ENCODE measurements around the gene LRPAP1.
"Not testable (repeated sequence)": the region's sequence is repeated elsewhere in the genome, so short reads cannot be mapped to it uniquely, and the experiment has no call there.

LRPAP1 gene

GRCh38 chr4:3470244-3471097 is 61.8 kb downstream of the LRPAP1 start:
- DNase-seq = no peak

- no peak for DNase-seq
Measured at GRCh38 chr4:3469386-3470243, 62.6 kb downstream of the LRPAP1 start.

GRCh38 chr4:3468804-3469203 is 63.4 kb downstream of the LRPAP1 start:
- DNase-seq = no peak

DNA sequence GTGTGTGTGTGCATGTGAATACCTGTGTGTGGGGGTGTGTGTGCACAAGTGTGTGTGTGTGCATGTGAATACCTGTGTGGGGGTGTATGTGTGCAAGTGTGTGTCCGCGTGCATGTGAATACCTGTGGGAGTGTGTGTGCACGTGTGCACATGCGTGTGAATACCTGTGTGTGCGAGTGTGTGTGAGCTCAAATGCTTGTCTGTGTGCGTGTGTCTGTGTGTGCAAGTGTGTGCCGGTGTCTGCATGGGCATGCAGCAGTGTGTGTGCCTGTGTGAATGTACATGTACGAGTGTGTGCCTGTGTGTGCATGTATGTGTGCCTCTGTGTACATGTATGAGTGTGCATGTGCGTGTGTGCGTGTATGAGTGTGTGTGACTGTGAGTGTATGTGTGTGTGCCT is 64.1 kb downstream of the LRPAP1 start:
- DNase-seq = no peak

DNA sequence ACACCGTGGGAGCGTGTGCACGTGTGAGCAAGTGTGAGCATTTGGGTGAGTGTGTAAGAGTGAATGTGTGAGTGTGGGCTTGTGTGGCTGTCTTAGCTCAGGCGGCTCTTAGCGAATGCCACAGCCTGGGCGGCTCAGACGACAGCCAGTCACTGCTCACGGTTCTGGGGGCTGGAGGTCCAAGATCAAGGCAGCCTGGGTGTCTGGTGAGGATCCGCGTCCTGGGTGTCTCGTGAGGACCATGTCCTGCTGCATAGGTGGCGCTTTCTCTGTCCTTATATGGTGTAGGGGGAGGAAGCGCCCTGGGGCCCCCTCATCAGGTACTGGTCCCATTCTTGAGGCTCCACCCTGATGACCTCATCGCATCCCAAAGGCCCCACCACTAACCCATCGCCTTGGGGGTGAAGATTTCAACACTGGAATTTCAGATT is 64.6 kb downstream of the LRPAP1 start:
- DNase-seq = no peak

- DNase-seq = no peak
Measured at GRCh38 chr4:3466691-3467600, 65.3 kb downstream of the LRPAP1 start.

DNA sequence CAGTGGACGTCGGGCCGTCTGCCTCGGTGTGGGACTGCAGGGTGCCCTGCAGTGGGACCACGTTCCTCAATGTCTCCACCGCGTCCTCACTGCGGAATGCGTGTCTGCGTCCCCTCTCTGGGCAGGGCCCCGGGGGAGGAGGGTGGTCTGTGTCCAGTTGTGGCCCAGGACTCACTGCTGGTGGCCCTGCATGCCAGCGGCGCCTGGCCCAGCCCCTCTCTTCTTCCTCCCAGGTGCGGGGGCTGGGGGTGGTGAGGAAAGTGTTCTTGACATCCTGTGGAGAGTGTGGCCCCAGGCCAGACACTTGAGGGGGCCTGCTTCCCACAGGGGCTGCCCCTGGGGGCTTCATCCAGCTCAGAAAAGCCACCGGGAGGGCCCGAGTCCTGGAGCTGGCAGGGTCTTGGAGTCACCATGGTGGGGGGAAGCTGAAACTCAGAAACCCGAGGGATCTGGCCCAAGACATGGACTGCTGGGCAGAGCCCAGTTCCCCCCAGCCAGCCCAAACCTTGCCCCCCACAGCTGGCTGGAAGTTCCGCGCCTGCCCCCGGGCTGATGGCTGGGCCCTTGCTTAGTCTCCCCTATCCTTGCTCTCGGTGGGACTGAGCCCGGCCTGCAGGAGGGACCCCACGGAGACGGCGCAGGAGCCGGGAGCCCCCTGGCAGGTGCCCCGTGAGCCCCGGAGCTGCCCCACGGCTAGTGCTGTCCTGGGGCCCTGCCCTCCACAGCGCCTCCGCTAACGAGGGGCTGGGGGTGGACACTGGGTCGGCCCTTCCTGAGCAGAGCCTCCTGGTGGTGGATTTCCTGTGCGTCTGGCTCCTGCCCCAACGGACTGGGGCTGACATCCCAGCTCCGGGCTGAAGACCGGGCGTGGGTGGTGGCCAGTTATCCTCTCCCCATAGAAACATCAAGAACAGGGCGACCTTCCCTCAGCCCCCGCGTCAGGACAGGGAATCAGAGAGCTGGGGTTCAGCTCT is 66.2 kb downstream of the LRPAP1 start:
- no peak for DNase-seq

DNA sequence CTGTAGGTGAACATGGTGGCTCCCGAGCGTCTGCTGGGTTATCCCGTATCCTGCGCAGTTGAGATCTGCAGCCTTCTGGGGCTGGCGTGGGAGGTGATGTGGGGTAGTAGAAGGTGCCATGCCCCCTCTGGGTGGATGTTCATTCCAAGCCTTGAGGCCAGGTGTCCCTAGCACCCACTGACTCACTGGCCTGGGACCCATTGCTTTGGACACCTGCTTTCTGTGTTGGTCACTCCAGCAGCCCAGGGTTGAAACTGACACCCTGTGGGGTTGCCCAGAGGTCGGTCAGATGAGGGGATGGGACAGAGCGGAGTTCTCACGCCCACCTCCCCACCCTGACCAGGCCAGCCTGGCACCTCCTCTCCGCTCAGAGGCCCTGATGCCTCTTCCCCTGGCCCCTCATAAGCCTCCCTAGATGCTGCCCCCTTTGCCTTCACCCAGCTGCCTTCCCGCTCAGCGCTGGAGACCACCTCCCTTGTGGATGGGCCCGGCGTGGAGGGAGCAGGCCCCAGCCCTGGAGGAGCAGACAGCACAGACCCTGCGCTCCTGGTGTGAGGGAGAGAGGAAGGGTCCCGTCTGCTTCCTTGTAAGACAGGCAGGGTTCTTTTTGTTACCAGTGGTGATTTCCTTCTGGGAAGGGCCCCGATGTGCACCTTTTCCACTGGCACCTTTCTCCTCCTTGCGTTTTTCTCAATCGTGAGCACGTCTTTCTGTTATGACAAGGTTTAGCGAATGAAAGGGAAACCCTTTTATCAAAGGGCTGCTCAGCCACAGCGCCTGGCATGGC is 67.1 kb downstream of the LRPAP1 start:
- no peak for DNase-seq

DNA sequence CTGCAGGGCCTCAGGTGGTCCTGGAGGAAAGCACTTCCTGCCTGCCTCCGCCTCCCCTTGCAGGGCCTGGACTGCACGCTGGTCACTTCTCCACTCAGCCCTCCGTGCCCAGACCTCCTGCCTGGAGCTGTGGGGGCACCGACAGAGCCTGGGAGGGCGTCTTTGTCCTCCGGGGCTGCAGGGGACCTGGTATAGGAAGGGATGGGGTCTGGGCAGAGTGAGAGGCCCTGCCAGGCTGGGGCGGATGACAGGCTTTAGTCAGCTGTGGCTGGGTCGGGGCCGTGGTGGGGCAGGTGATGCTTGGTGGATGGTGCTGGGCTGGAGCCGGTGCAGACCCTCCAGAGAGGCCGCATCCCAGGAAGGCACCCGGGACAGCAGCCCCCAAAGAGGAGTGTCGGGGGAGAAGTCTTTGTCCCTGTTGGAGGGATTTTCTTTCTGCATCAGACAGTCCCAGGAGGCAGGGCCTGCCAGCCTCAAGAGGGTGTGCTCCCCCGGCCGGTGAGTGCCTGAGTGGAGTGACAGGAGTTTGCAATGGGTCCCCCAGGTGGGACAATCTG is 67.8 kb downstream of the LRPAP1 start:
- no peak for DNase-seq

- no peak for DNase-seq
Measured at GRCh38 chr4:3463556-3464348, 68.5 kb downstream of the LRPAP1 start.

- no peak for DNase-seq
Measured at GRCh38 chr4:3462790-3463415, 69.3 kb downstream of the LRPAP1 start, which contains the start of gene DOK7. Gene DOK7 (plus strand): TSS chr4:3463306. CDS start chr4:3463376, 70 bp downstream.

- no peak for DNase-seq
Measured at GRCh38 chr4:3462321-3462789, 69.9 kb downstream of the LRPAP1 start.

- DNase-seq = peak; percentile 67
Measured at GRCh38 chr4:3461515-3462291, 70.5 kb downstream of the LRPAP1 start.

GRCh38 chr4:3460926-3461325 is 71.3 kb downstream of the LRPAP1 start:
- no peak for DNase-seq

DNA sequence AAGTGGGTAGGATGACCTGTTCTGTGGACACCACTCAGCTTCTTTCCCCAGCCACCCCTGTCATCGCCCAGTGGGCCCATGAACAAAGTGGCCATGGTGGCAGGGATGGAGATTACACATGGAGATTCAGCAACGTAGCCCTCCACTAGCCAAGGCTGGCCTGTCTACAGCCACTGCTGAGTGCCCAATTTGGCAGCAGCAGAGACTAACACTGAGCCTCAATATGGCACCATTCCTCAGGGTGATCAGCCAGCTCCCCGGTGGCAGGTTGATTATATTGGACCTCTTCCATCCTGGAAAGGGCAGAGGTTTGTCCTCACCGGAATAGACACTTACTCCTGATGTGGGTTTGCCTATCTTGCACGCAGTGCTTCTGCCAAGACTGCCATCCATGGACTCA is 73.1 kb downstream of the LRPAP1 start:
- not testable (repeated sequence) for DNase-seq

- DNase-seq = no peak
Measured at GRCh38 chr4:3458371-3458770, 73.9 kb downstream of the LRPAP1 start.

- DNase-seq = not testable (repeated sequence)
Measured at GRCh38 chr4:3455596-3455995, 76.6 kb downstream of the LRPAP1 start.

Data from left hindlimb (tissue), 1 donor.